Activated naive CD4-positive, alpha-beta T cell treated with anti-CD3 and anti-CD28 coated beads, Interleukin-2, amount 50 U/mL, for 24 hours (primary cell): ENCODE data around the gene SERPINE2.

Experiments used
- H3K27ac Mint-ChIP-seq: one replicate; pipeline ENCODE4 v1.8.0; 2021; ENCODE audit warnings: mild to moderate bottlenecking, mixed read lengths
- H3K27me3 Mint-ChIP-seq: one replicate; pipeline ENCODE4 v1.8.0; 2021; ENCODE audit warnings: mixed read lengths
- H3K36me3 Mint-ChIP-seq: one replicate; pipeline ENCODE4 v1.8.0; 2021; ENCODE audit warnings: mixed read lengths
- H3K4me1 Mint-ChIP-seq: one replicate; pipeline ENCODE4 v1.8.0; 2021; ENCODE audit warnings: mixed read lengths
- H3K4me3 Mint-ChIP-seq: one replicate; pipeline ENCODE4 v1.8.0; 2021; ENCODE audit warnings: mild to moderate bottlenecking, mixed read lengths
- H3K9me3 Mint-ChIP-seq: one replicate; pipeline ENCODE4 v1.8.0; 2021; ENCODE audit warnings: mixed read lengths

SERPINE2 gene

GRCh38 chr2:224032283-224032682 is 6.8 kb downstream of the SERPINE2 start:
- Mint-ChIP-seq H3K27me3 (peaks cover 2% of the 10 kb centered on the region), H3K4me1 (peaks cover 51% of the 10 kb centered on the region), H3K27ac (peak overlapping the region; percentile 31), H3K36me3 (peaks cover 3% of the 10 kb centered on the region), H3K9me3 (no peaks in the 10 kb centered on the region), H3K4me3 (peak overlapping the region; percentile 15)

- H3K36me3 Mint-ChIP-seq = peaks cover 6% of the 10 kb centered on the region
- H3K9me3 Mint-ChIP-seq = no peaks in the 10 kb centered on the region
- H3K27ac Mint-ChIP-seq = no peak overlapping the region
- peaks cover 51% of the 10 kb centered on the region for H3K4me1 Mint-ChIP-seq
- H3K27me3 Mint-ChIP-seq = no peaks in the 10 kb centered on the region
- H3K4me3 Mint-ChIP-seq = no peak overlapping the region
Measured at GRCh38 chr2:224031358-224031970, 7.6 kb downstream of the SERPINE2 start.

GRCh38 chr2:224030786-224031185 is 8.3 kb downstream of the SERPINE2 start:
- Mint-ChIP-seq H3K4me1 (peaks cover 57% of the 10 kb centered on the region), H3K4me3 (no peak overlapping the region), H3K27ac (no peak overlapping the region), H3K36me3 (peaks cover 10% of the 10 kb centered on the region), H3K27me3 (no peaks in the 10 kb centered on the region), H3K9me3 (peaks cover 4% of the 10 kb centered on the region)

- H3K9me3 Mint-ChIP-seq = peaks cover 9% of the 10 kb centered on the region
- no peak overlapping the region for H3K4me3 Mint-ChIP-seq
- H3K4me1 Mint-ChIP-seq = peaks cover 67% of the 10 kb centered on the region
- no peak overlapping the region for H3K27ac Mint-ChIP-seq
- peaks cover 14% of the 10 kb centered on the region for H3K36me3 Mint-ChIP-seq
- no peaks in the 10 kb centered on the region for H3K27me3 Mint-ChIP-seq
Measured at GRCh38 chr2:224029876-224030275, 9.2 kb downstream of the SERPINE2 start.

- Mint-ChIP-seq H3K4me1 (peaks cover 78% of the 10 kb centered on the region), H3K27ac (peak overlapping the region; percentile 94), H3K36me3 (peaks cover 14% of the 10 kb centered on the region), H3K27me3 (no peaks in the 10 kb centered on the region), H3K4me3 (no peak overlapping the region), H3K9me3 (peaks cover 9% of the 10 kb centered on the region)
Measured at GRCh38 chr2:224027931-224028330, 11.2 kb downstream of the SERPINE2 start.

GRCh38 chr2:224027070-224027469 is 12.0 kb downstream of the SERPINE2 start:
- no peaks in the 10 kb centered on the region for H3K27me3 Mint-ChIP-seq

GRCh38 chr2:224025874-224026273 is 13.2 kb downstream of the SERPINE2 start:
- Mint-ChIP-seq H3K36me3 (peaks cover 17% of the 10 kb centered on the region), H3K4me1 (peaks cover 76% of the 10 kb centered on the region), H3K27ac (peak overlapping the region; percentile 98), H3K4me3 (peak overlapping the region; percentile 68), H3K9me3 (peaks cover 16% of the 10 kb centered on the region), H3K27me3 (no peaks in the 10 kb centered on the region)

More at GRCh38 chr2:224027070-224027469, 12.0 kb downstream of the SERPINE2 start:
- Mint-ChIP-seq H3K9me3 (peaks cover 9% of the 10 kb centered on the region), H3K36me3 (peaks cover 14% of the 10 kb centered on the region), H3K4me3 (no peak overlapping the region), H3K27ac (peak overlapping the region; percentile 98), H3K4me1 (peaks cover 75% of the 10 kb centered on the region)

GRCh38 chr2:224024270-224024669 is 14.8 kb downstream of the SERPINE2 start:
- Mint-ChIP-seq H3K4me3 (peak overlapping the region; percentile 39), H3K27ac (peak overlapping the region; percentile 90), H3K36me3 (peaks cover 19% of the 10 kb centered on the region), H3K4me1 (peaks cover 75% of the 10 kb centered on the region), H3K9me3 (peaks cover 17% of the 10 kb centered on the region), H3K27me3 (no peaks in the 10 kb centered on the region)

- Mint-ChIP-seq H3K27me3 (no peaks in the 10 kb centered on the region), H3K9me3 (peaks cover 17% of the 10 kb centered on the region), H3K4me3 (no peak overlapping the region), H3K27ac (peak overlapping the region; percentile 85), H3K36me3 (peaks cover 19% of the 10 kb centered on the region), H3K4me1 (peaks cover 64% of the 10 kb centered on the region)
Measured at GRCh38 chr2:224023188-224023587, 15.9 kb downstream of the SERPINE2 start.

GRCh38 chr2:224022486-224022885 is 16.6 kb downstream of the SERPINE2 start:
- H3K4me3 Mint-ChIP-seq = no peak overlapping the region
- H3K27ac Mint-ChIP-seq = peak overlapping the region; percentile 52
- peaks cover 61% of the 10 kb centered on the region for H3K4me1 Mint-ChIP-seq

GRCh38 chr2:224020523-224020922 is 18.6 kb downstream of the SERPINE2 start:
- Mint-ChIP-seq H3K27me3 (no peaks in the 10 kb centered on the region), H3K9me3 (peaks cover 10% of the 10 kb centered on the region), H3K4me3 (no peak overlapping the region), H3K4me1 (peaks cover 58% of the 10 kb centered on the region), H3K27ac (no peak overlapping the region), H3K36me3 (peaks cover 9% of the 10 kb centered on the region)

More at GRCh38 chr2:224022486-224022885, 16.6 kb downstream of the SERPINE2 start:
- peaks cover 17% of the 10 kb centered on the region for H3K9me3 Mint-ChIP-seq
- no peaks in the 10 kb centered on the region for H3K27me3 Mint-ChIP-seq
- peaks cover 18% of the 10 kb centered on the region for H3K36me3 Mint-ChIP-seq

- Mint-ChIP-seq H3K36me3 (peaks cover 9% of the 10 kb centered on the region), H3K27ac (no peak overlapping the region), H3K27me3 (no peaks in the 10 kb centered on the region), H3K4me1 (peaks cover 38% of the 10 kb centered on the region), H3K9me3 (peaks cover 7% of the 10 kb centered on the region), H3K4me3 (no peak overlapping the region)
Measured at GRCh38 chr2:224017957-224018356, 21.1 kb downstream of the SERPINE2 start.

- Mint-ChIP-seq H3K9me3 (peaks cover 7% of the 10 kb centered on the region), H3K27ac (peak overlapping the region; percentile 13), H3K27me3 (no peaks in the 10 kb centered on the region), H3K36me3 (peaks cover 9% of the 10 kb centered on the region), H3K4me3 (peak overlapping the region; percentile 53), H3K4me1 (peaks cover 32% of the 10 kb centered on the region)
Measured at GRCh38 chr2:224016963-224017362, 22.1 kb downstream of the SERPINE2 start.

- Mint-ChIP-seq H3K4me3 (no peak overlapping the region), H3K27me3 (no peaks in the 10 kb centered on the region), H3K9me3 (no peaks in the 10 kb centered on the region), H3K36me3 (peaks cover 4% of the 10 kb centered on the region), H3K27ac (no peak overlapping the region), H3K4me1 (peaks cover 34% of the 10 kb centered on the region)
Measured at GRCh38 chr2:224014336-224014735, 24.8 kb downstream of the SERPINE2 start.

- H3K4me1 Mint-ChIP-seq = peaks cover 24% of the 10 kb centered on the region
- H3K27ac Mint-ChIP-seq = no peak overlapping the region
- H3K27me3 Mint-ChIP-seq = no peaks in the 10 kb centered on the region
Measured at GRCh38 chr2:224011837-224012236, 27.2 kb downstream of the SERPINE2 start.

GRCh38 chr2:224009605-224010315 is 29.3 kb downstream of the SERPINE2 start:
- H3K27ac Mint-ChIP-seq = no peak overlapping the region
- peaks cover 8% of the 10 kb centered on the region for H3K4me1 Mint-ChIP-seq
- no peak overlapping the region for H3K4me3 Mint-ChIP-seq
- H3K27me3 Mint-ChIP-seq = no peaks in the 10 kb centered on the region
- H3K9me3 Mint-ChIP-seq = no peaks in the 10 kb centered on the region
- H3K36me3 Mint-ChIP-seq = peaks cover 3% of the 10 kb centered on the region

More at GRCh38 chr2:224011837-224012236, 27.2 kb downstream of the SERPINE2 start:
- Mint-ChIP-seq H3K36me3 (peaks cover 4% of the 10 kb centered on the region), H3K4me3 (no peak overlapping the region), H3K9me3 (no peaks in the 10 kb centered on the region)
